GM06990 (cell line): ENCODE measurements around the gene MKNK1.

Experiments
- DNase-seq: peaks from one replicate; pipeline ENCODE4 v3.0.0-alpha.2; 2011; ENCODE audit not compliant: insufficient read length; ENCODE audit errors: extremely low read depth
- H3K27me3 ChIP-seq: replicated peaks from 2 replicates; pipeline ENCODE4 v1.6.0; 2011; ENCODE audit warnings: low read length; ENCODE audit not compliant: control insufficient read depth, insufficient read depth
- H3K36me3 ChIP-seq: 2 replicates; pipeline ENCODE4 v1.5.1; 2011; ENCODE audit warnings: low read length; ENCODE audit not compliant: control insufficient read depth, insufficient read depth
- H3K4me3 ChIP-seq: replicated peaks from 2 replicates; pipeline ENCODE4 v1.5.1; 2011; ENCODE audit warnings: low read depth, mild to moderate bottlenecking, control low read depth, low read length
- TF ChIP-seq, protein P1 (sequence below): IDR thresholded peaks from 2 replicates; pipeline ENCODE4 v1.5.1; 2011; ENCODE audit warnings: low read length, control low read depth, mild to moderate bottlenecking, inconsistent platforms; ENCODE audit not compliant: insufficient read depth, poor library complexity, severe bottlenecking

The MKNK1 gene

DNA sequence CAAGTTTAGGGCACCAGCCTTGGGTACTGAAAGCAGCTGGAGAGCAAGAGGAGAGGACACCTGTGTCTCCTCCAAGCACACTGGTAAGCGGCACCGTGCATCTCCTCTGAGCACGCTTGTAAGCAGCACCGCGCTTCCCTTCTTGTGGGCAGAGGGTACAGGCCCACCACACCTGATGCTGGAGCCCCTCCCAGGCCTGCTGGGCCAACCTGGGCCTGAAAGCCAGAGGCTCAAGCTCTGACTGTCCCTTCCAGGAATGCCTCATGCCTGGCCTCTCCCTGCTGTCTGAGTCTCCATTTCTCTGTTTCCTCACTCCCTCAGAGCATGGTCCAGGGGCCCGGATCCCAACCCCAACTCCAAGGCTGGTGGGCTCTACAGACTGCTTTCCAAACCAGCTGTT, 88.5 kb downstream of the MKNK1 start:
- Histone ChIP-seq H3K36me3 (no peaks in the 10 kb centered on the region), H3K27me3 (no peaks in the 10 kb centered on the region; the same call in 1 of the 2 replicates), H3K4me3 (no peak overlapping the region)
- TF ChIP-seq, protein P1, sequence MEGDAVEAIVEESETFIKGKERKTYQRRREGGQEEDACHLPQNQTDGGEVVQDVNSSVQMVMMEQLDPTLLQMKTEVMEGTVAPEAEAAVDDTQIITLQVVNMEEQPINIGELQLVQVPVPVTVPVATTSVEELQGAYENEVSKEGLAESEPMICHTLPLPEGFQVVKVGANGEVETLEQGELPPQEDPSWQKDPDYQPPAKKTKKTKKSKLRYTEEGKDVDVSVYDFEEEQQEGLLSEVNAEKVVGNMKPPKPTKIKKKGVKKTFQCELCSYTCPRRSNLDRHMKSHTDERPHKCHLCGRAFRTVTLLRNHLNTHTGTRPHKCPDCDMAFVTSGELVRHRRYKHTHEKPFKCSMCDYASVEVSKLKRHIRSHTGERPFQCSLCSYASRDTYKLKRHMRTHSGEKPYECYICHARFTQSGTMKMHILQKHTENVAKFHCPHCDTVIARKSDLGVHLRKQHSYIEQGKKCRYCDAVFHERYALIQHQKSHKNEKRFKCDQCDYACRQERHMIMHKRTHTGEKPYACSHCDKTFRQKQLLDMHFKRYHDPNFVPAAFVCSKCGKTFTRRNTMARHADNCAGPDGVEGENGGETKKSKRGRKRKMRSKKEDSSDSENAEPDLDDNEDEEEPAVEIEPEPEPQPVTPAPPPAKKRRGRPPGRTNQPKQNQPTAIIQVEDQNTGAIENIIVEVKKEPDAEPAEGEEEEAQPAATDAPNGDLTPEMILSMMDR = no peak
- DNase-seq = no peak

DNA sequence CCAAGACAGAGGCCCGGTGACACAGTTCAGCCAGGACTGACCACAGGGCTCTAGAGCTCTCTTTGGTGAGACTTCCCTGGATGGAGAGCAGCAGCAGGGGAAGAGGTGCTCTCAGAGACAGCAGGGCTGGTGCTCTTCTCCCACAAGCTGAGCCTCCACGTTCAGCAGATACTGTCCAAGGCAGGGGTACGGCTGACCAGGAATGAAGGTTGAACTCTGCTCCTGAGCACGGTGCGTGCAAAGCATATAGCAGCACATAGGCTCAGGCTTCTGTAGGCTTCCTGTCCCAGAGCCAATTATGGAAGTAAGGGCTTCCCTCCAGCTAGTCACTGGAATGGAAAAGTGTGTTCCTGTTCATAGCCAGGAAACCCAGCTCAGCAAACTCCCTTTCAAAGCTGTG, 90.5 kb downstream of the MKNK1 start:
- H3K27me3 ChIP-seq = no peaks in the 10 kb centered on the region; the same call in 1 of the 2 replicates
- DNase-seq = no peak
- no peak overlapping the region for H3K4me3 ChIP-seq
- no peaks in the 10 kb centered on the region for H3K36me3 ChIP-seq
- TF ChIP-seq, protein P1 = no peak

DNA sequence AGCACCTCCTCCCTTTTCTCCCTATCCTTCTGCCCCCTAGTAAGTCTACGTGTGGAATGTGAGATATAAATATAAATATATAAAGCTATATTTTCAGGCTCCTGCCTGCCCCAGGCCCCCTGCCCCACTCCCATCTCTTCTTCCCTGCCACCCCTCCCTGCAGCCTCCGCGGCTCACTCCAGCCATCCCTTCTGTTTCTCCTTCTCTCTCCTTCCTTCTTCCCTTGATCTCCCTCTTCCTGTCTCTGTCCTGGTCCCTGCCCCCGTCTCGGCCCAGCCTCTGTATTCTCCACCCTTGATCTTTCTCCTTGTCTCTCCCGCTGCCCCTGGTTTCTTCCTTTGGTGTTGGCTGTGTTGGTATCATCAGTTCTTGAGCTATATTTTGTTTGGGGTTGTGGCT, 91.3 kb downstream of the MKNK1 start:
- no peak for DNase-seq
- Histone ChIP-seq H3K4me3 (no peak overlapping the region), H3K27me3 (no peaks in the 10 kb centered on the region; the same call in 1 of the 2 replicates), H3K36me3 (no peaks in the 10 kb centered on the region)
- TF ChIP-seq, protein P1 = no peak

DNA sequence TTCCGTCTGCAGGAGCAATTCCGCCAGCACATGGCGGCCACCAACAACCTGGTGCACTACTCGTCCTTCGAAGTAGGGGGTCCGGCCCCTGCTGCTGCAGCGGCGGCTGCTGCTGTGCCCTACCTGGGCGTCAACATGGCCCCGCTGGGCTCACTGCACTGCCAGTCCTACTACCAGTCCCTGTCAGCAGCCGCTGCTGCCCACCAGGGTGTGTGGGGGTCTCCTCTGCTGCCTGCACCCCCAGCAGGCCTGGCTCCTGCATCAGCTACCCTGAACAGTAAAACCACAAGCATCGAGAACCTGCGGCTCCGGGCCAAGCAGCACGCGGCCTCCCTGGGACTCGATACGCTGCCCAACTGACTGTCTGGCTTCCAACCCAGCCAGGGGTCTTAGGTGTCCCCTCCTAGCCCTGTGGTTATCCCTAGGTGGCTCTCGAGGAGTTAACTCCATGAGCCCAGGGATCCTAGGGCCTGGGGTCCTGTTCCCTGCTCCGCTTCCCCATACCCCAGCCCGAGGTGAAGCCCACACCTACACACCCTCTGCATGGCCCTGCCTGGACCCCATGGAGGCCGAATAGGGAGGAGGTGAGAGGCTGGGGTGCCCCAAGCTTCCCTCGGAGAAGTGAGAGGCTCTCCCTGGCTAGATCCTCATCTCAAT, 91.8 kb downstream of the MKNK1 start:
- Histone ChIP-seq H3K4me3 (no peak overlapping the region), H3K27me3 (no peaks in the 10 kb centered on the region; the same call in 1 of the 2 replicates), H3K36me3 (no peaks in the 10 kb centered on the region)
- DNase-seq = no peak
- TF ChIP-seq, protein P1 = no peak

DNA sequence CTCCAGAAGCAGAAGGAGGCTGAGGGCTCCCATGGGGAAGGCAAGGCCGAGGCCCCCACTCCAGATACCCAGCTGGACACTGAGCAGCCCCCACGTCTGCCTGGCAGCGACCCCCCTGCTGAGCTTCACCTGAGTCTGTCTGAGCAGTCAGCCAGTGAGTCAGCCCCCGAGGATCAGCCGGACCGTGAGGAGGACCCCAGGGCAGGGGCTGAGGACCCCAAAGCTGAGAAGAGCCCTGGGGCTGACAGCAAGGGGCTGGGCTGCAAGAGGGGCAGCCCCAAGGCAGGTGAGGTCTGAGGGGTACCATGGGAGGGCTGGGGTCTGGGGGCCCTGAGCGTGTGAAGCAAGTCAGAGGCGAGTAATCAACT, 93.1 kb downstream of the MKNK1 start:
- TF ChIP-seq, protein P1 = no peak
- Histone ChIP-seq H3K27me3 (no peaks in the 10 kb centered on the region; the same call in 1 of the 2 replicates), H3K36me3 (no peaks in the 10 kb centered on the region), H3K4me3 (no peak overlapping the region)
- no peak for DNase-seq
